GM18511 (cell line): Measurements from ENCODE around the gene CREBBP.
A peak's percentile ranks its signal among the peaks of the same experiment; 100 is the strongest.

ENCODE experiments used
- ATAC-seq: cut with Tn5 transposase; IDR thresholded peaks from one replicate; pipeline ENCODE4 v1.9.1; 2021; ENCODE audit warnings: mild to moderate bottlenecking, moderate library complexity; ENCODE audit not compliant: unreplicated experiment

Gene CREBBP

DNA sequence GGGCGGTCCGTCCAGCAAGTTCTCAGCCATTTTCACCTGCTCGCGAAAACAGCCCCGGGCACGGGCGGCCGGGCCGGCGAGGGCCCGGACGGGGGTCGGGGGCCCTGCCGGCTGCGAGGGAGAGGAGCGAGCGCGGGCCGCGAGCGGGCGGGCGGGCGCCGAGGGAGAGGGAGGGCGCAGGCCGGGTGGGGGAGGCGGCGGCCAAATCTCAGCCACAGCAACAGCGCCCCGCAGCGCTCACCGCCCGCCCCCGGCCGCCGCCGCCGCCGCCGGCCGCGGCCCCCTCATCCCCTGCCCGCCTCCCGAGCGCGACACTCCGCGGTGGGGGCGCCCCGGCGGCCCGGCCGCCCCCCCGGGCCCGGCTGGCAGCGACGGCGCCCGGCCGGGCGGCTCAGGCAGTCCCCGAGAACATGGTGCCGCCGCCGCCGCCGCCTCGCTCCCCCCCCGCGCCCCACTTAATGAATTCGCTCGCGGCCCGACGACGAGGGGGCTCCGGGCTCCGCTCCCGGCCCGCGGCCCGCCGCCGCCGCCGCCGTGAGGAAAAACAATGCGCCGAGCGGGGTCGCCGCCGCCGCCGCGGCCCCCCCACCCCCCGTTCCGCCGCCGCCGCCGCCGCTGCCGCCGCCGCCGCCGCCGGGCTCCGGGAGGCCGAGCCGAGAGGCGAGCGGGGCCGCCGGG, 487 bp downstream of the CREBBP start:
- peak; percentile 69 for ATAC-seq

DNA sequence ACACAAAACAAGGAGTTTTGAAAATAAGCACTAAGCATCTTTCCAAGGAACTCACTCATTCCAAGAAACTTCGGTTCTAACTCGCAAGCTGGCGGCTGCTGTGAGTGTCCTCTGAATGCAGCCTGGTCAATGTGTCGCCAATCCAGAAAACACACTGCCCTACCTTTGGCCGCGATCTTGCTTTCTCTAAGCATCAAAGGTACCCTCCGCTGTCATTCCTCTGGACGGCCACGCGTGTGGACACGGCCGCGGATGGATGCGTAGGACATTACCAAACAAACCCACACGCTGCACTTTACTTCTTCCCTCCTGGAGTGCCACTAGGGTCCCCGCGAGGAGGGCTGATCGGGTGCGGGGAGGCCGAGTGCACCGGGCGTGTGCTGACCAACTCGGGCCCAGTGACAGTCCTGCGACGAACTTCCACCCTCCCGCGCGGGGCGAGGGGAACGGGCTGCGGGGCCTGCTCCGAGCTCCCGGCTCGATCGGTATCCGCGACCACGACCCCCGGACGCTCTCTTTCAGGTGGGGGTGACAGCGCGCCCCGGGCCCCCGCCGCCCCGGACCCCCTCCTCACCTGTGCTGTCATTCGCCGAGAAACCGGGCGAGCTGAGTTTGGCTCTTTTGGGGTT, 1.1 kb downstream of the CREBBP start:
- peak; percentile 15 for ATAC-seq

DNA sequence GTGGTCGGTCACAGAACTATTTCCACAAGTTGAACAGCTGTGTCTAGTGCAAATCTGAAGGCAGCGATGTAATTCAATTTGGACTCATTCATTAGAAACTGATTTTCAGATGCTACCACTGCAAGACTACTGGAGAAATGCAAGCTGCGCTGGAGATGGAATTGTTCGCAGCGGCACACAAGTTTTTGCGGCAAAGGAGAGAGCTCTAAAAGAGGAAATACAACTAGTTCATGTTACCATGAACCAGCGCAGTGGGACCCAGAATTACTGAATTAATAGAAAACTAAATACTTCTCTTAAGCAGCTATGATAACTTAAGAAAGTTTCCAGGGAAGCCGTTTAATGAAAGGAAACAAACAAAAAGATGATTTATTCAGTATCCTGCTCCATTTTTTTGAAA, 1.9 kb downstream of the CREBBP start:
- ATAC-seq = no peak

DNA sequence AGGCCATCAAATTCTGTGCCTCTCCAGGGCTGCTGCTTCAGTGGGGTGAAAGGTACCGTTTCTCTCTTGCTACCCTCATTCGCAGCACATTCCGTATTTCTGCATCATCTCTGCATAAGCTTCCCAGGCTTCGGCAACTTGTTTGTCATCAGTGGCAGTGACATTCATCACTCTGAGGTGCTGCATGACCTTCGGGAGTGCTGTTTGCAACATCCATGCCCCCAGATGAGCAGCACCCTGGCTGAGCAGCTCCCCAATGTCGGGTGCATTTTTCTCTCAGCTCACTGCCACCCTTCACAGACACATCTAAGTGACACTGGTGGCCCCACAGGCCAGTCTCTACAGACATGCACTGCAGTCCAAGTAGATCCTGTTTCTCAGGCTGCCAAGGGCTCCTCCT, 3.8 kb downstream of the CREBBP start:
- no peak for ATAC-seq

GRCh38 chr16:3876160-3876559, 4.4 kb downstream of the CREBBP start:
- ATAC-seq = no peak

DNA sequence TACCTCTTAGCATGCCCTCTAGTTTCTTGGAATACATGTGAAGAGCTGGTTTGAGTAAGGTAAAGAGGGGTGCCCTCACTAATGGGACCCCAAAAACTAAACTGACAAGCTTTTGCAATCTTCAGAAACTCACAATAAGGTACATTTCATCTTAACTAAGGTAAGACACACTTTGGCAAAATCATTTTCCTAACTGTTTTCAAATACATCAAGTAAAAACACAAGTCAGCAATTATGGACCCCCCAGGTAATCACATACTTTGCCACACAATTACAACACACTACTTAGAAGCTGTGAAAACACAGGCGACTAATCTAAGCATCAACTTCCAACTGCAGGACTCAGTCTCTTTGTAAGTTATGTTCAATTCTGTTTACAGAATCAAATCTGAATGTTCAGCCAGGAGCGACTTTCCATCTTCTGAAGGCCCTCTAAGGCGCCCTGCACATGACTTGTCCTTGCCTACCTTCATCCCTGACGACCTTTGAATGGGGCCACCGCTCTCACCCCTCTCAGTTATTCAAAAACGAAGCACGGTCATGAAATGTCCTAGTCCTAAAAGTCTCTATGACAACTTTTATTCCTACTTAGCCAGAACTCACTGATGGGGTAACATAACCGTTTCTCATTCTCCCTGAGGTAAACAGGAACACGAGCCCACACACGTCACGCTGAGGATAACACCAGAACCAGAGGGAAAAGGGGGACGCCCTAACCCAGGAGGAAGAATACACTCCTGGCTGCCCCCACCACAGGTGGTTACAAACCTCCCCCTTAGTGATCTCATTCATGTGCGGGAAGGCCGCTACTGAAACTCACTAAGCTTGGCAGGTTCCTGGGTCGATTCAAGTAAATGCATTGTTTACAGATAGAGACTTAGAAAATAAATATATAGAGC, 5.5 kb downstream of the CREBBP start:
- ATAC-seq = no peak

DNA sequence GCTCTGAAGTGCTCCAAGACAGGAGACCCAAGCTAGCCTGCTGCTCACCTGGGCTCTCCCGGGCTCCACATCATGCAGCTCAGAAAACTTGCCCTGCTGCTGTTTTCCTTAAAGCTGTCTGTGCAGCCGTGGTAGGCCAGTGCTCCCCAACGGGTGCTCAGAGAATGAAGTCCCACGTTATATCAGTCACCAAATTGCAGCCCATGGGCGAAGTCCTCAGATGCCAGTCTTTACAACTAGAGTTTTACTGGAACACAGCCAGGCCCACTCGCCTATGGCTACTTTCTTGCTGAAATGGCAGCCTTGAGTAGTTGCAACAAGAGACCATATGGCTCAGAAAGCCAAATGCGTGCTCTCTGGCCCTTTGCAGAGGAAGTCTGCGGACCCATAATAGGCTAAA, 6.3 kb downstream of the CREBBP start:
- no peak for ATAC-seq

- no peak for ATAC-seq
Observed at GRCh38 chr16:3873482-3874173, 6.9 kb downstream of the CREBBP start.

GRCh38 chr16:3872216-3872895, 8.2 kb downstream of the CREBBP start:
- ATAC-seq = no peak

DNA sequence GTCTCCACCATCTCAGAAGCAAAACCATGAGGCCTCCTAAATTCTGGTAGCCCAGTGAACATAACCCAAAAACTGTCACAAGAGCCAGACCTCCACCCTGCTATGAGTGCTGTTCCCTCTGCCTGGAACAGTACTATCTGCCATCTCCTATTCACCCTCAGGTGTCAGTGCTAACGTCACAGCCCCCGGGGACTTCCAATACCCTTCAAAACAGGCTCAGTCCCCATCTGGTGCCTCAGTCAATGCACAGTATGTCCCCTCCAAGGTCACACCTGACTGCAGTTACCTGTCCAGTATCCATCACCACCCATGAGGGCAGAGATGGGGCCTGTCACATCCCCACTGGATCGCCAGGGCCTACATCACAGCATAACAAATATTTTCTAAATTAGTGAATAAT, 11.5 kb downstream of the CREBBP start:
- ATAC-seq = no peak

- no peak for ATAC-seq
Observed at GRCh38 chr16:3868556-3868955, 12.0 kb downstream of the CREBBP start.

- no peak for ATAC-seq
Observed at GRCh38 chr16:3866703-3867431, 13.6 kb downstream of the CREBBP start.

GRCh38 chr16:3865241-3865640, 15.3 kb downstream of the CREBBP start:
- no peak for ATAC-seq

DNA sequence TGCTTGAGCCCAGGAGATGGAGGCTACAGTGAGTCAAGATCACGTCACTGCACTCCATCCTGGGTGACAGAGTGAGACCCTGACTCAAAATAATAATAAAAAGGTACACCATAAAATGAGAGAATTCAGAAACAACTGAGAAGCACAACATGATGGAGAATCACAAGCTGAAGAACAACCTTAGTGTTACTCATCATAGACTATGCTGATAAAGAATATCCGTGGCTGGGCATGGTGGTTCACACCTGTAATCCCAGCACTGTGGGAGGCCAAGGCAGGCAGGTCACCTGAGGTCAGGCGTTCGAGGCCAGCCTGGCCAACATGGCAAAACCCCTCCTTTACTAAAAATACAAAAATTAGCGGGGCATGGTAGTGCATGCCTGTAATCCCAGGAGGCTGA, 16.0 kb downstream of the CREBBP start:
- ATAC-seq = no peak

- no peak for ATAC-seq
Observed at GRCh38 chr16:3863587-3863986, 16.9 kb downstream of the CREBBP start.

DNA sequence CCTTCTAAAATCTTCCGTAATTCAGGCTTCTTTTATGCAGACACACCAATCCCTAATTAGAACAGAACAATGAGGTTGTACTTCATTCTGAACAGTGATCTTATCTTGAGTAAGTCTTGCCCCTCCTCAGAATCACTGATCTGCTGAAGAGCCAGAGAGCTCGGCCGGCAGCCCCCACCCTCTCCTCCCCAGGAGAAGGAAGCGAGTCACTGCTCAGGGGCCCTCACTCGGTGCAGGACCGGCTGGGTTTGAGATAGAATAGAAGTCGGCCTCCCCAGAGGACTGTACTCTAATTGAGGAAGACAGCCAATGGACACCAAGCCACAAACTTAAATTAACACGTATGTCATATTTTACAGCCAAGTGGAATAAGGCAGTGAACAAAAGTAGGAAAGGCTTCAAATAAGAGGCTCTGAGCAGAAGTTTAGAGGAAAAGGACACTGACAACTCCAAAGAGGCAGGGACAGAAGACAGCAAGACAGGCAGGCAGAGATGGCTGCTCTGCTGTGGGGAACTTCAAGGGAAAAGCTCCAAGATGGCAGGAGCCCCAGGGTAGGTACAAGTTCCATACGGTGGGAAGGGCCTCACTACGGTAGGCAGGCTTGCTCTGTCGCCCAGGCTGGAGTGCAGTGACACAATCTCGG, 18.6 kb downstream of the CREBBP start:
- ATAC-seq = no peak

GRCh38 chr16:3859889-3860288, 20.6 kb downstream of the CREBBP start:
- no peak for ATAC-seq

DNA sequence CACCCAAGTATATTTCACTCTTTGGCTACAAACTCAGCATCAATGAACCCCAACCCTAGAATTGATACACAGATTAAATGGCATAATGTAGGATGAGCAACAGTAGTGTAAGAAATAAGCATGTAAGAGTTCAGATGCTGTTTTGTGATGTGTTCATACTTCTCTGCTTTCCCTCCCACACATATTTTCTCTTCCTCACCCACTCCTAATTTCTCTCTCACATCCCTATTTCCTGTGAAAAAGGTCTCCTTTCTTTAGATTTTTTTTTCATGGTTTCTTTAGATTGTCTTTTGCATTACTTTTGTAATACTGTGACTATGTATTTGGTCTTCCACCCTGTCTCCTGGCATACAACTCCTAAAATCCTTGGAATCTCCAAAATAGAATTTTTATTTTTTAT, 21.7 kb downstream of the CREBBP start:
- ATAC-seq = no peak

- ATAC-seq = no peak
Observed at GRCh38 chr16:3857189-3858043, 23.1 kb downstream of the CREBBP start.
